Vein endothelial cell (primary cell): ENCODE results near the gene FOXF1. TPM values are rescaled to one million over a fixed set of nuclear protein-coding genes. Genes with fewer than 3 reads are reported as not detected.

Source experiments
- total RNA-seq: library from RNA; depleted of rRNA; stranded (reverse); fragments of >200 nt; gene quantifications from 2 replicates; pipeline ENCODE4 v1.2.3, GENCODE V29; 2012

Gene FOXF1
- total RNA-seq: 0.19 and 0.65 TPM in 2 replicates

GRCh38 chr16:86510465-86511261 lies at the start of gene FOXF1:
Gene FOXF1 (plus strand): TSS chr16:86510527. CDS start chr16:86510570, 43 bp downstream.

GRCh38 chr16:86554917-86555703 lies 44.8 kb downstream of the FOXF1 start, which contains the start of gene MTHFSD:
Gene MTHFSD (minus strand): TSS chr16:86555235. CDS start chr16:86555184, 51 bp downstream.

Other genes starting within 250 kb of the FOXF1 start
- gene MTHFSD, start 44.7 kb downstream of the FOXF1 start, total RNA-seq: 13.6 and 19.6 TPM in 2 replicates
- 3.1 and 5.9 TPM in 2 replicates for gene FOXC2, start 56.3 kb downstream of the FOXF1 start, total RNA-seq
- 3.2 and 4.6 TPM in 2 replicates for gene FOXL1, start 68.0 kb downstream of the FOXF1 start, total RNA-seq